ENCODE measurements around the gene OR7A10.

OR7A10 gene

GRCh38 chr19:14837391-14837790 is 11.3 kb downstream of the OR7A10 start:
- Histone ChIP-seq H3K27ac (ENCODE audit: low read depth, low read length) (no peak overlapping the region), H4K20me1 (ENCODE audit: low read depth, low read length) (no peaks in the 10 kb centered on the region), H3F3A (ENCODE audit: insufficient read depth) (no peaks in the 10 kb centered on the region), H3K4me3 (ENCODE audit: insufficient read depth, low read length, poor library complexity, severe bottlenecking) (no peak overlapping the region), H3K27me3 (ENCODE audit: low read length) (no peaks in the 10 kb centered on the region), H3K9me3 (ENCODE audit: insufficient read depth, low read length) (no peaks in the 10 kb centered on the region), H3K4me2 (ENCODE audit: low read depth, low read length, poor library complexity, severe bottlenecking) (no peak overlapping the region), H2AFZ (ENCODE audit: low read depth, low read length, severe bottlenecking) (no peak overlapping the region), H3K9ac (ENCODE audit: low read length) (no peak overlapping the region), H3K36me3 (ENCODE audit: low read length) (no peaks in the 10 kb centered on the region), H3K79me2 (ENCODE audit: insufficient read depth, low read length) (no peaks in the 10 kb centered on the region), H3K9me2 (replicated peaks; ENCODE audit: insufficient read depth, low read length) (no peaks in the 10 kb centered on the region)
- no peak for TF ChIP-seq EZH2phosphoT487 (conservative IDR thresholded peaks at IDR 0.05; ENCODE audit: low read length)
- no peak for TF ChIP-seq CTCF (IDR thresholded peaks at IDR 0.05; ENCODE audit: insufficient read depth, low read length, poor library complexity, severe bottlenecking)

GRCh38 chr19:14835011-14835410 is 13.7 kb downstream of the OR7A10 start, which contains the start of the genes OR7A5 and OR7C1:
Gene OR7A5 (minus strand): TSS chr19:14835185. CDS start chr19:14828241, 6,944 bp downstream.
Gene OR7C1 (minus strand): TSS chr19:14835185. CDS start chr19:14800136, 35,049 bp downstream.
- no peaks in the 10 kb centered on the region for H3K27me3 ChIP-seq (ENCODE audit: low read length)
- H3K79me2 ChIP-seq (ENCODE audit: insufficient read depth, low read length): no peaks in the 10 kb centered on the region
- no peak within 1 kb of the TSS for H2AFZ ChIP-seq (ENCODE audit: low read depth, low read length, severe bottlenecking)
- no peak within 1 kb of the TSS for H3K4me3 ChIP-seq (ENCODE audit: insufficient read depth, low read length, poor library complexity, severe bottlenecking)
- no peaks in the 10 kb centered on the region for H3F3A ChIP-seq (ENCODE audit: insufficient read depth)
- H3K4me2 ChIP-seq (ENCODE audit: low read depth, low read length, poor library complexity, severe bottlenecking): no peak within 1 kb of the TSS
- no peaks in the 10 kb centered on the region for H3K9me3 ChIP-seq (ENCODE audit: insufficient read depth, low read length)
- no peaks in the 10 kb centered on the region for H3K9me2 ChIP-seq (replicated peaks; ENCODE audit: insufficient read depth, low read length)
- no peaks in the 10 kb centered on the region for H3K36me3 ChIP-seq (ENCODE audit: low read length)
- H3K27ac ChIP-seq (ENCODE audit: low read depth, low read length): no peak within 1 kb of the TSS
- H4K20me1 ChIP-seq (ENCODE audit: low read depth, low read length): no peaks in the 10 kb centered on the region
- no peak within 1 kb of the TSS for H3K9ac ChIP-seq (ENCODE audit: low read length)
- TF ChIP-seq EZH2phosphoT487 (conservative IDR thresholded peaks at IDR 0.05; ENCODE audit: low read length): no peak
- no peak for TF ChIP-seq CTCF (IDR thresholded peaks at IDR 0.05; ENCODE audit: insufficient read depth, low read length, poor library complexity, severe bottlenecking)

GRCh38 chr19:14830702-14831101 is 18.0 kb downstream of the OR7A10 start:
- Histone ChIP-seq H3K9ac (ENCODE audit: low read length) (no peak overlapping the region), H3K4me3 (ENCODE audit: insufficient read depth, low read length, poor library complexity, severe bottlenecking) (no peak overlapping the region), H3K27ac (ENCODE audit: low read depth, low read length) (no peak overlapping the region), H3K9me2 (replicated peaks; ENCODE audit: insufficient read depth, low read length) (no peaks in the 10 kb centered on the region), H3K79me2 (ENCODE audit: insufficient read depth, low read length) (no peaks in the 10 kb centered on the region), H3K4me2 (ENCODE audit: low read depth, low read length, poor library complexity, severe bottlenecking) (no peak overlapping the region), H4K20me1 (ENCODE audit: low read depth, low read length) (no peaks in the 10 kb centered on the region), H3K27me3 (ENCODE audit: low read length) (no peaks in the 10 kb centered on the region), H3F3A (ENCODE audit: insufficient read depth) (no peaks in the 10 kb centered on the region), H3K9me3 (ENCODE audit: insufficient read depth, low read length) (no peaks in the 10 kb centered on the region), H2AFZ (ENCODE audit: low read depth, low read length, severe bottlenecking) (no peak overlapping the region), H3K36me3 (ENCODE audit: low read length) (no peaks in the 10 kb centered on the region)
- no peak for TF ChIP-seq CTCF (IDR thresholded peaks at IDR 0.05; ENCODE audit: insufficient read depth, low read length, poor library complexity, severe bottlenecking)
- TF ChIP-seq EZH2phosphoT487 (conservative IDR thresholded peaks at IDR 0.05; ENCODE audit: low read length): no peak
